Measurements from ENCODE around the gene EFCAB10. TPM values are rescaled to one million over a fixed set of nuclear protein-coding genes. Genes with fewer than 3 reads are reported as not detected.

Gene EFCAB10
- total RNA-seq: under 0.01 TPM in 1 of 2 replicates, not detected in the other

GRCh38 chr7:105581066-105581811 lies at the start of gene EFCAB10:
Gene EFCAB10, minus strand, starts transcription at chr7:105581493. Its CDS starts 30 bp downstream, at chr7:105581463.

DNA sequence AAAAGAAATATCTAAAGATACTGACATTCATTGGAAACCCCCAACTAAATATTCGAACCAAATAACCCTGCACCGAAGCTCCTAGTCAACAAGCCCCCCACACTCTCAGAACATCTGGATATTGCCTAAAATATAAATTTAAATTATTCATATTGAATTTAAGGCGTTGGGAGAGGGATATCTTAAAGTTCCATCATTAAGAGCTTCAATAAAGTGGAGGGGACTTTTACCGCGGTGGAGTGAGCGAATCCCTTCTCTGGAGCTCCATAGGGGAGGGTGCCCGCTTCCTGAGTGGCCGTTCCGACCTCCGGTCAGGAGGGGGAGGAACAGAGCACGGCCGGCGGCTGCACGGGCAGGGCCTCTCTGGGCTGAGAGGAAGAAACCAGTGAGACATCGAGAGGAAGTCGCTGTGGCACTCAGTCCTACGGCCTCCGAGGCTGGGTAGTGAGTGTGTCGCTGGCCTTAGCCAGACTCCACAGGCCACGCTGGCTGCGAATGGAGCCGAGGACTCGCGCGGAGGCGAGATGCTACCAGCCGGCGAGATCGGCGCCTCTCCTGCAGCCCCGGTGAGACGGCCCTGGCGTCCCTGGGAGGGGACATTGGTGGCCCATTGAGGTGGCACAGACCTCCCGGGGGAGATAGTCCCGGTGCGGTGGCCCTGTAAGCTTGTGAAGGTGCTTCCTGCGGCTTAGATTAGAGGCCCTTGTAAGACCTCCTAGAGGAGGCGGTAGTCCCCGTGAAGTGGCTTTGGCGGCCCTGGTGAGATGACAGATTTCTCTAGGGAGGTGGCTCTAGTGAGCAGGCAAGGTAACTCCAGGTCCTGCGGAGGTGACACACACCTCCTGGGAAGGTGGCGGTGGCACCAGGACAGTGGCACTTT lies 49.3 kb downstream of the EFCAB10 start, which contains the start of gene RINT1:
TSS of gene RINT1 (plus strand) at position 410 of the 880 bp plus-strand sequence. CDS start at position 525, 115 bp downstream.

DNA sequence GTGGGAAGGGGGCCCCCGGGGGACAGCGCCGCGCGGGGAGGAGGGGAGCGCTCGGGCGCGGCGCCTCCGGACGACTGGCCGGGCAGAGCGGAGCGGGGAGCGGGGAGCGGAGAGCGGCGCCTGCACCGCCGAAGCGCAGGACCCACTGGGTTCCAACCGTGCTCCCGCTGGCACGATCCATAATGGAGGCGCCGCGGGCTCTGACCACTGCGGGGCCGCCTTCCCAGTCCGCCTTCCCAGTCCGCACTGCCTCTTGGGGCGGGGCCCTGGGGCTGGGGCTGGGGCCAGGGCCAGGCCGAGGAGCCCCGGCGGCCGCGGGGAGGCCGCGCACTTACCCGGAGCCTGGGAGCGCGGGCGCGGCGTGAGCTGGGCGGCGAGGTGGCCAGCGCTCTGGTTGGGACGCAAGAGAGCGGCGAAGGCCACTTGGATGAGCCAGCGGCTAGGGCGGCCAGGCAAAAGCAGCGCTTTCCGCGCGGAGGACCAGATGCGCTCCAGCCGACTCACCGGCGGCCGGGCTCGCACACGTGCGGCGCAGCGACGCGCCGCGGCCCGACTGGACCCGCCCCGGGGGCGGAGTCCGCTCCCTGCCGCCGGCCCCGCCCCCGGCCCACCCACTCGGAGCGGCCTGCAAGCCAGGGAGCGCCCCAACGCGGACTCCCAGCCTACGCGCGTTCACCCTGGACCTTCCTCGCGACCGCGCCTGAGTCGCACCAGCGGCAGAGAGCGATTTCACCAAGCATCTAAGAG lies 59.4 kb downstream of the EFCAB10 start, which contains the start of gene PUS7:
TSS of gene PUS7 (minus strand) at position 555 of the 747 bp plus-strand sequence. CDS start 13,759 bp downstream, outside the sequence.

Other genes with a start within 250 kb of the EFCAB10 start
- gene SRPK2, start 192.6 kb downstream of the EFCAB10 start, total RNA-seq: 40.6 and 52.6 TPM in 2 replicates
- gene PUS7, start 59.2 kb downstream of the EFCAB10 start, total RNA-seq: 26.5 and 27.2 TPM in 2 replicates
- 9.6 and 12.3 TPM in 2 replicates for gene RINT1, start 49.3 kb downstream of the EFCAB10 start, total RNA-seq

Measured in endothelial cell of coronary artery (primary cell).